ENCODE results near the gene PPIL1. TPM values are rescaled to one million over a fixed set of nuclear protein-coding genes. Genes with fewer than 3 reads are reported as not detected.

The PPIL1 gene
- total and polyA plus RNA-seq, 2 of the 8 experiments (the other 6 are each of a cell fraction or from before 2014, with no cell fraction given), result 83.7 to 86.5 TPM

DNA sequence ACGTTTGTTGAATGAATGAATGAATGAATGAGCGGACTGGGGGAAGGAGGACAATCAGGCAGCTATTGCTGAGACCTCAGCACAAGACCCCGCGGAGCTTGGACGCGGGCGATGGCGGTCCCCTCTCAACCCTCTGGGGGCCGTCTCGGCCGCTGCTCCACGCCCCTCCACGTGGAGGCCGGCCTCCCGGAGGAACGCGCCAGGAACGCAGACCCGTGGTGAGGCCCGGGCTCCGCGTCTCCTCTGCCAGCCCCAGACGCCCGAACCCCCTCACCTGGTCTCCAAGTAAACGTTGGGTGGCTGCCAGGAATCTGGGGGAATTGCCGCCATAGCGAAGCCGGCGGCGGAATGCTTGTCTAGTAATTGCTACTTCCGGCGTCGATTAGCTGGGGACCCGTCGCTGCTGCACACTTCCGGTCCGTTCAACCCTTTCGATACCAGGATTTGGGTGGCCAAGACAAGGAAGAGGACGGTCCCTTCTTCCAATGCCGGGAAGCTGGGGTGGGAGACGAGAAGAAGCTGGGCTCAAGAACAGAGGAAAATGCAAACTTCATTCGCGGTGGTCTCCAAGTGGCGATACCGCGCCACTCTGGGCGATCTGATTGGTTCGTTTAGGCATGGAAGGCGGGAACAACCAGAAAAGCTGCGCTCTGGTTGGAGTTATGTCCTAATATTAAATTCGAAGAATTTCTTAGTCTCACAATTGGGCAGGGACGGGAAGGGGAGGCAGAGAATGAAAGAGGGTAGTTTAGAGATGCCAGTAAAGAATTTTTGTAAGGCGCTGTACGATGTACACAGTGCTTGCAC lies at the start of gene PPIL1 (continued):
- TF ChIP-seq, protein P1, sequence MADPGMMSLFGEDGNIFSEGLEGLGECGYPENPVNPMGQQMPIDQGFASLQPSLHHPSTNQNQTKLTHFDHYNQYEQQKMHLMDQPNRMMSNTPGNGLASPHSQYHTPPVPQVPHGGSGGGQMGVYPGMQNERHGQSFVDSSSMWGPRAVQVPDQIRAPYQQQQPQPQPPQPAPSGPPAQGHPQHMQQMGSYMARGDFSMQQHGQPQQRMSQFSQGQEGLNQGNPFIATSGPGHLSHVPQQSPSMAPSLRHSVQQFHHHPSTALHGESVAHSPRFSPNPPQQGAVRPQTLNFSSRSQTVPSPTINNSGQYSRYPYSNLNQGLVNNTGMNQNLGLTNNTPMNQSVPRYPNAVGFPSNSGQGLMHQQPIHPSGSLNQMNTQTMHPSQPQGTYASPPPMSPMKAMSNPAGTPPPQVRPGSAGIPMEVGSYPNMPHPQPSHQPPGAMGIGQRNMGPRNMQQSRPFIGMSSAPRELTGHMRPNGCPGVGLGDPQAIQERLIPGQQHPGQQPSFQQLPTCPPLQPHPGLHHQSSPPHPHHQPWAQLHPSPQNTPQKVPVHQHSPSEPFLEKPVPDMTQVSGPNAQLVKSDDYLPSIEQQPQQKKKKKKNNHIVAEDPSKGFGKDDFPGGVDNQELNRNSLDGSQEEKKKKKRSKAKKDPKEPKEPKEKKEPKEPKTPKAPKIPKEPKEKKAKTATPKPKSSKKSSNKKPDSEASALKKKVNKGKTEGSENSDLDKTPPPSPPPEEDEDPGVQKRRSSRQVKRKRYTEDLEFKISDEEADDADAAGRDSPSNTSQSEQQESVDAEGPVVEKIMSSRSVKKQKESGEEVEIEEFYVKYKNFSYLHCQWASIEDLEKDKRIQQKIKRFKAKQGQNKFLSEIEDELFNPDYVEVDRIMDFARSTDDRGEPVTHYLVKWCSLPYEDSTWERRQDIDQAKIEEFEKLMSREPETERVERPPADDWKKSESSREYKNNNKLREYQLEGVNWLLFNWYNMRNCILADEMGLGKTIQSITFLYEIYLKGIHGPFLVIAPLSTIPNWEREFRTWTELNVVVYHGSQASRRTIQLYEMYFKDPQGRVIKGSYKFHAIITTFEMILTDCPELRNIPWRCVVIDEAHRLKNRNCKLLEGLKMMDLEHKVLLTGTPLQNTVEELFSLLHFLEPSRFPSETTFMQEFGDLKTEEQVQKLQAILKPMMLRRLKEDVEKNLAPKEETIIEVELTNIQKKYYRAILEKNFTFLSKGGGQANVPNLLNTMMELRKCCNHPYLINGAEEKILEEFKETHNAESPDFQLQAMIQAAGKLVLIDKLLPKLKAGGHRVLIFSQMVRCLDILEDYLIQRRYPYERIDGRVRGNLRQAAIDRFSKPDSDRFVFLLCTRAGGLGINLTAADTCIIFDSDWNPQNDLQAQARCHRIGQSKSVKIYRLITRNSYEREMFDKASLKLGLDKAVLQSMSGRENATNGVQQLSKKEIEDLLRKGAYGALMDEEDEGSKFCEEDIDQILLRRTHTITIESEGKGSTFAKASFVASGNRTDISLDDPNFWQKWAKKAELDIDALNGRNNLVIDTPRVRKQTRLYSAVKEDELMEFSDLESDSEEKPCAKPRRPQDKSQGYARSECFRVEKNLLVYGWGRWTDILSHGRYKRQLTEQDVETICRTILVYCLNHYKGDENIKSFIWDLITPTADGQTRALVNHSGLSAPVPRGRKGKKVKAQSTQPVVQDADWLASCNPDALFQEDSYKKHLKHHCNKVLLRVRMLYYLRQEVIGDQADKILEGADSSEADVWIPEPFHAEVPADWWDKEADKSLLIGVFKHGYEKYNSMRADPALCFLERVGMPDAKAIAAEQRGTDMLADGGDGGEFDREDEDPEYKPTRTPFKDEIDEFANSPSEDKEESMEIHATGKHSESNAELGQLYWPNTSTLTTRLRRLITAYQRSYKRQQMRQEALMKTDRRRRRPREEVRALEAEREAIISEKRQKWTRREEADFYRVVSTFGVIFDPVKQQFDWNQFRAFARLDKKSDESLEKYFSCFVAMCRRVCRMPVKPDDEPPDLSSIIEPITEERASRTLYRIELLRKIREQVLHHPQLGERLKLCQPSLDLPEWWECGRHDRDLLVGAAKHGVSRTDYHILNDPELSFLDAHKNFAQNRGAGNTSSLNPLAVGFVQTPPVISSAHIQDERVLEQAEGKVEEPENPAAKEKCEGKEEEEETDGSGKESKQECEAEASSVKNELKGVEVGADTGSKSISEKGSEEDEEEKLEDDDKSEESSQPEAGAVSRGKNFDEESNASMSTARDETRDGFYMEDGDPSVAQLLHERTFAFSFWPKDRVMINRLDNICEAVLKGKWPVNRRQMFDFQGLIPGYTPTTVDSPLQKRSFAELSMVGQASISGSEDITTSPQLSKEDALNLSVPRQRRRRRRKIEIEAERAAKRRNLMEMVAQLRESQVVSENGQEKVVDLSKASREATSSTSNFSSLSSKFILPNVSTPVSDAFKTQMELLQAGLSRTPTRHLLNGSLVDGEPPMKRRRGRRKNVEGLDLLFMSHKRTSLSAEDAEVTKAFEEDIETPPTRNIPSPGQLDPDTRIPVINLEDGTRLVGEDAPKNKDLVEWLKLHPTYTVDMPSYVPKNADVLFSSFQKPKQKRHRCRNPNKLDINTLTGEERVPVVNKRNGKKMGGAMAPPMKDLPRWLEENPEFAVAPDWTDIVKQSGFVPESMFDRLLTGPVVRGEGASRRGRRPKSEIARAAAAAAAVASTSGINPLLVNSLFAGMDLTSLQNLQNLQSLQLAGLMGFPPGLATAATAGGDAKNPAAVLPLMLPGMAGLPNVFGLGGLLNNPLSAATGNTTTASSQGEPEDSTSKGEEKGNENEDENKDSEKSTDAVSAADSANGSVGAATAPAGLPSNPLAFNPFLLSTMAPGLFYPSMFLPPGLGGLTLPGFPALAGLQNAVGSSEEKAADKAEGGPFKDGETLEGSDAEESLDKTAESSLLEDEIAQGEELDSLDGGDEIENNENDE (IDR thresholded peaks at IDR 0.05; ENCODE audit: insufficient replicate concordance, low read length), result no peak
- TF ChIP-seq ASH2L (IDR thresholded peaks at IDR 0.05; ENCODE audit: low read length) (peak; percentile 97), CREB1 (IDR thresholded peaks at IDR 0.05) (no peak), RXRA (IDR thresholded peaks at IDR 0.05; ENCODE audit: insufficient read depth, low read depth, low read length) (no peak), SP2 (IDR thresholded peaks at IDR 0.05; ENCODE audit: low read length) (peak; percentile 26; the same call in 1 of the 2 replicates)
- TF ChIP-seq, protein P2, sequence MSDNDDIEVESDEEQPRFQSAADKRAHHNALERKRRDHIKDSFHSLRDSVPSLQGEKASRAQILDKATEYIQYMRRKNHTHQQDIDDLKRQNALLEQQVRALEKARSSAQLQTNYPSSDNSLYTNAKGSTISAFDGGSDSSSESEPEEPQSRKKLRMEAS (IDR thresholded peaks at IDR 0.05), result peak; percentile 79
- TF ChIP-seq, protein P3, sequence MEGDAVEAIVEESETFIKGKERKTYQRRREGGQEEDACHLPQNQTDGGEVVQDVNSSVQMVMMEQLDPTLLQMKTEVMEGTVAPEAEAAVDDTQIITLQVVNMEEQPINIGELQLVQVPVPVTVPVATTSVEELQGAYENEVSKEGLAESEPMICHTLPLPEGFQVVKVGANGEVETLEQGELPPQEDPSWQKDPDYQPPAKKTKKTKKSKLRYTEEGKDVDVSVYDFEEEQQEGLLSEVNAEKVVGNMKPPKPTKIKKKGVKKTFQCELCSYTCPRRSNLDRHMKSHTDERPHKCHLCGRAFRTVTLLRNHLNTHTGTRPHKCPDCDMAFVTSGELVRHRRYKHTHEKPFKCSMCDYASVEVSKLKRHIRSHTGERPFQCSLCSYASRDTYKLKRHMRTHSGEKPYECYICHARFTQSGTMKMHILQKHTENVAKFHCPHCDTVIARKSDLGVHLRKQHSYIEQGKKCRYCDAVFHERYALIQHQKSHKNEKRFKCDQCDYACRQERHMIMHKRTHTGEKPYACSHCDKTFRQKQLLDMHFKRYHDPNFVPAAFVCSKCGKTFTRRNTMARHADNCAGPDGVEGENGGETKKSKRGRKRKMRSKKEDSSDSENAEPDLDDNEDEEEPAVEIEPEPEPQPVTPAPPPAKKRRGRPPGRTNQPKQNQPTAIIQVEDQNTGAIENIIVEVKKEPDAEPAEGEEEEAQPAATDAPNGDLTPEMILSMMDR (IDR thresholded peaks at IDR 0.05; ENCODE audit: control extremely low read depth in 1 of 3, insufficient read depth in 1 of 3, low read depth in 1 of 3, low read length in 3 of 3), result no peak
